Activated naive CD4-positive, alpha-beta T cell treated with anti-CD3 and anti-CD28 coated beads, Interleukin-2, amount 10 ng/mL, durations not matched to agents 7 days and 5 days (primary cell): ENCODE data around the gene LCA5L.
A peak's percentile ranks its signal among the peaks of the same experiment; 100 is the strongest.

ENCODE experiments used
- CTCF ChIA-PET: fragments of 350-600 bp; sonication (Branson Sonifier 250); formaldehyde crosslinking; loops from one replicate; lab custom pipeline; 2021; ENCODE audit warnings: antibody characterized with exemption; lab: Charles Lee
- DNase-seq: peaks from one replicate; pipeline ENCODE4 v3.0.0-alpha.2; 2020
- H3K27ac Mint-ChIP-seq: one replicate; pipeline ENCODE4 v1.8.0; 2021; ENCODE audit warnings: mild to moderate bottlenecking, moderate library complexity, mixed read lengths
- H3K27me3 Mint-ChIP-seq: one replicate; pipeline ENCODE4 v1.8.0; 2021; ENCODE audit warnings: mild to moderate bottlenecking, mixed read lengths
- H3K36me3 Mint-ChIP-seq: one replicate; pipeline ENCODE4 v1.8.0; 2021; ENCODE audit warnings: mixed read lengths
- H3K4me1 Mint-ChIP-seq: one replicate; pipeline ENCODE4 v1.8.0; 2021; ENCODE audit warnings: mixed read lengths
- H3K4me3 Mint-ChIP-seq: one replicate; pipeline ENCODE4 v1.8.0; 2021; ENCODE audit warnings: mild to moderate bottlenecking, moderate library complexity, mixed read lengths
- H3K9me3 Mint-ChIP-seq: one replicate; pipeline ENCODE4 v1.8.0; 2021; ENCODE audit warnings: mixed read lengths

LCA5L gene

DNA sequence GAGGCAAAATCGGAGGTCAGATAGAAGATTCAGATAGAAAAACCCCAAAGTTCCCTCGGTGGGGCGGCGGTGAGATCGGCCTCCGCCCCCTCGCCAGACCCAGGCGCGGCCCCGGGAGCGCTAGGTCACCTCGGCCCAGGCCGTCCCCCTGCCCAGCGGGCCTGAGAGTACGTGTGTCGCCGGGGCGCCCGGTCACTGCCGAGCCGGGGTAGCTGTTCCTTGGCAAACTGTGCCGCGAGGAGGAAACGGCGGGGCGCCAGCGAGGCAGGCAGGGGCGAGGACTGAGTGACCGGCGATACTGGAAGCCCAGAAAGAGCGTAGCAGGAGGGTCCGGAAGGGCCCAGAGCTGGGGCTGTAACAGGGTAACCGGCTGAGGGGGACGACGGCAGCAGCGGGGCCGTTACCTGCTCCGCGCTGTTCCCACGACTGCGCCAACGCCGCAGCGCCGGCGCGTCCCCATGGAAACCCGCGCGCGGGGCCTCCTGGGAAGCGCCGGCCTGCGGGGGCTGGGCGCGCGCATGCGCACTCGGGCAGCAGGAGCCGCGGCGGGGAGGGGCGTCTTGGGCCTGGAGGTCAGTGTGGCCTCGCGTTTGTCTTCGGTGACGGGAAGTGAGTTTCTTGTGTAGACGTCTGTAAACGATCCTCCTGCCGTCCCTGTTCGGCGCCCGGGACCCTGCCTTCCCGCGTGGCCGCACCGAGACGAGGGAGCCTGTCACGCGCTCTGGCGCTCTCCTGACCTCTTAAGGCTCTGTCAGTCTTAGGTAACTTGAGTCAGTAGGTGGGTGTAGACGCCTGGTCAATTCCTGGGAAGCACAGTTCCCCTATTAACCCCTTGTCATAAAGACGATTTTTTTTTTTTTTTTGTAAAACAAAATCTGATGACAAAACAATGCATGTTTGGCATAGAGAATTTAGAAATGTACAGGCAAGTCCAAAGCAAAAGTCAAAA is at the start of gene LCA5L:
LCA5L (minus strand) TSS at position 458 of the 949 bp plus-strand sequence. CDS start 17,285 bp downstream, outside the sequence.
- Mint-ChIP-seq H3K27ac (peak within 1 kb of the TSS; percentile 84), H3K4me3 (peak within 1 kb of the TSS; percentile 82), H3K27me3 (peaks cover 37% of the 10 kb centered on the region), H3K9me3 (no peaks in the 10 kb centered on the region), H3K36me3 (no peaks in the 10 kb centered on the region), H3K4me1 (peaks cover 20% of the 10 kb centered on the region)
- CTCF ChIA-PET, result interaction anchor here (1.0 kb wide), 1 partner anchor 10 kb away, joined by 3 read pairs; no protein-coding TSS in a partner anchor
- DNase-seq, result peak; percentile 92

DNA sequence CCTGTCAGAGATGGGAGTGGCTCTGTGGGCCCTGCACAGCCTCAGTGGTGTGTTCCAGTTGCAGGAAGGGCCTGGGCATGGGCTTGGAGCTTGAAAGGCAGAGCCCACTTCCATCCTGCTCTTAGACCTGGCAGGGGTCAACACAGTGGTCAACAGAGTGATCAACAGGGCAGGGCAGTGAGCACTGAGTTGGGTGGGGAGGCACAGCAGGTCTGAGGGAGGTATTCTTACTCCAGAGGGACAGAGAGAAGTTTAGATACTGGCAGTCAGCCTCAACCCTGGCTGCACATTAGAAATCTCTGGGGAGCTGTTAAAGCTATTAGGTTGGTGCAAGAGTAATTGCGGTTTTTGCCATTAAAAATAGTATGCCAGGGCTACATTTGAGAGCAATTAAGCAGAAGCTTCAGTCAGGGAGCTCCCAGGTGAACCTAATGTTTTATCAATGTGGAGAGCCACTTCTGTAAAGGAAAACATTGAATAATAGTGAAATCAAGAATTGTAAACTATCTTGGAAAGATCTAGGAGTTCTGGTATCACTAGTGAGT is 43.9 kb upstream of the LCA5L start:
- CTCF ChIA-PET, result no interaction called here
- Mint-ChIP-seq H3K4me1 (no peaks in the 10 kb centered on the region), H3K36me3 (no peaks in the 10 kb centered on the region), H3K27ac (no peak overlapping the region), H3K9me3 (no peaks in the 10 kb centered on the region), H3K27me3 (no peaks in the 10 kb centered on the region), H3K4me3 (no peak overlapping the region)
- no peak for DNase-seq

DNA sequence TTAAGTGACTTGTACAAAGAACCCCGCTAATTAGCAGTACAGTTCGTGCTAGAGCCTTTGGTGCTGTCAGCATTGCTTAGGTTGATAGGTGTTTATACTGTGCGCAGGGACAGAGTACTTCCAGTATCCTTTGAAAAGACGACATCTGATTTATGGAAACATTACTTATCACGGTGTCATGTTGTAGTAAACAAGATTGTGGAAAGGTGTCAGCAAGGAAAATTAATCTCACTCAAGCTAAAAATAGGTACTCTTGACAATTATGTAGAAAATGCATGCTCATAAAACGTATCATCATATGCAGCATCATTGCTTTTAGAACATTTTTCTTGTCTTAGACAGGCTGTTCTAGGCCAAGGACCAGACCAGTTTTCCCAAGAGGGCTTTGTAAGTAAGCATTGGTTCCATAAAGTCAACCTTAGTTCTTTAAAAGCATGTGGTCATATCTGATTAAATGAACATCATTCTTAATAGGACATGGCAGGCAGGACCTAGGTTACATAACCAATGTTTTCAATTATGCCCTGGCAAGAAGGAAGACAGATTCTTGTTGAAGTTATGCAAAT is 39.2 kb upstream of the LCA5L start:
- Mint-ChIP-seq H3K4me3 (no peak overlapping the region), H3K36me3 (no peaks in the 10 kb centered on the region), H3K9me3 (no peaks in the 10 kb centered on the region), H3K4me1 (no peaks in the 10 kb centered on the region), H3K27ac (no peak overlapping the region), H3K27me3 (no peaks in the 10 kb centered on the region)
- no peak for DNase-seq
- CTCF ChIA-PET, result no interaction called here

DNA sequence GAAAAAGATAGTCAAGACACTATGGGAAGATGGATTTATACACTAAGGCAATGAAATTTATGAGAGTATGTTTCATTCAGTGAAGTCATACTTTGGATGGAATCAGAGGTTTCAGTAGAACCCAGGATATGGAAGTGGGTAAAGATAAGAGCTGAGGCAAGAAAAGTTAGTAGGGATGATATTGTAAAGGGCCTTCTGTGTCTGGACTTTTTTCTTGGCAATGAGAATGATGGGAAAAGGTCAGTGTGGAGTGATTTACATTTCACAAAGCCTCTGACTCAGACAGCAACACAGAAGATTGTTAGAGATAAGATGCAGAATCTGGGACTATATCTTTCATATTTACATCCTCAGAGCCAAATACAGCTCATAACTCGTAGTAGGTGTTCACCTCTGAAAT is 38.3 kb upstream of the LCA5L start:
- H3K27ac Mint-ChIP-seq, result no peak overlapping the region
- CTCF ChIA-PET, result no interaction called here
- H3K27me3 Mint-ChIP-seq, result no peaks in the 10 kb centered on the region
- no peaks in the 10 kb centered on the region for H3K9me3 Mint-ChIP-seq
- DNase-seq, result no peak
- no peaks in the 10 kb centered on the region for H3K36me3 Mint-ChIP-seq
- H3K4me3 Mint-ChIP-seq, result no peak overlapping the region
- H3K4me1 Mint-ChIP-seq, result no peaks in the 10 kb centered on the region

DNA sequence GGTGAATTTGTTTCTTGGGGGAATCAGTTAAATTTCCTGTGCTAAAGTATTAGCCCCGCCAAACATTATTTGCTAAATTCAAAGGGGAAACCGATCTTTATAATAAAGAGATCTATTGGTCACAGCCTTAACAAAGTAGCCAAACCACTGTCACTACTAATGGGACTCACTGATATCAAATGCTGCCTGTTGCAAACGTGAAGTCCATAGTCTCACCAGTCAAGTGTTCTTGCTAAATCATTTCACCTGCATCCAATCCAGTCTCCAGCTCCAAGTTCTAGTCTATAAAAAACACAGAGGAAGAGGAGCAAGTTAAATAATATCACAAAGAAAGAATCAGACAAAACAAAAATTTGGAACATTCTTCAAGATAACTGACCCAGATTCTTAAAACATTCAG is 36.3 kb upstream of the LCA5L start:
- Mint-ChIP-seq H3K4me1 (no peaks in the 10 kb centered on the region), H3K4me3 (no peak overlapping the region), H3K27ac (no peak overlapping the region), H3K9me3 (no peaks in the 10 kb centered on the region), H3K27me3 (no peaks in the 10 kb centered on the region), H3K36me3 (no peaks in the 10 kb centered on the region)
- no peak for DNase-seq
- CTCF ChIA-PET, result no interaction called here

DNA sequence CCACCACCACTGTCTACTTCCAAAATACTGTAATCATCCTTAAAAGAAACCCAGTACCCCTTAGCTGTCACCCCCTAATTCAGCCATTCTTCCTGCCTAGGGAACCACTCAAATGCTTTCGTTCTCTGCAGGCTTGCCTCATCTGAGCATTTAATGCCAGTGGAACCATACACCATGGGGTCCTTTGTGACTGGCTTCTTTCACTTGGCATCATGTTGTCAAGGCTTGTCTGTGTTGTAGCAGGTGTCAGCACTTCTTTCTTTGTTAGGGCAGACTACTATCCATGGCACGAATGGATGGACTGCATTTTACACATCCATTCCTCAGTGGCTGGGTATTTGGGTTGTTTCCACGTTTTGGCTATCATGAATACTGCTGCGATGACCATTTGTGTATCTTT is 34.7 kb upstream of the LCA5L start:
- Mint-ChIP-seq H3K36me3 (no peaks in the 10 kb centered on the region), H3K9me3 (no peaks in the 10 kb centered on the region), H3K4me3 (no peak overlapping the region), H3K27me3 (no peaks in the 10 kb centered on the region), H3K4me1 (no peaks in the 10 kb centered on the region), H3K27ac (no peak overlapping the region)
- CTCF ChIA-PET, result no interaction called here
- DNase-seq, result no peak

DNA sequence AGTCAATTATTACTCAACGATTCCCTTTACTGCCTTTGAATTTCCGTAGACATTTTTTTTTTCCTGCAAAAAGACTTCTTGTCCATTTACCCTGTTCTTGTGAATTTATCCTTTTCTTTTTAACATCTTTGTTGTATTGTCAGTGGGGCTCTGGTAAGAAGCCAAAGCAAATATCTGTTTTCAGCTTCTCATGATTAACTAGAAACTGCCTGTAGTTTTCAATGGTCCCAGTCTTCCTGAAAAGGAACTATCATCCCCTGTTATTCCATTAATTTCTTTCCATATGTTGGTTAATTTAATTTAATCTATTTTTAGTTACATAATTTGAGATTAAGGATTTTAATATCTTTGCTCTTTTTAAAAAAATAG is 34.2 kb upstream of the LCA5L start:
- Mint-ChIP-seq H3K27me3 (no peaks in the 10 kb centered on the region), H3K36me3 (no peaks in the 10 kb centered on the region), H3K4me3 (no peak overlapping the region), H3K4me1 (no peaks in the 10 kb centered on the region), H3K9me3 (no peaks in the 10 kb centered on the region), H3K27ac (no peak overlapping the region)
- no peak for DNase-seq
- CTCF ChIA-PET, result no interaction called here

DNA sequence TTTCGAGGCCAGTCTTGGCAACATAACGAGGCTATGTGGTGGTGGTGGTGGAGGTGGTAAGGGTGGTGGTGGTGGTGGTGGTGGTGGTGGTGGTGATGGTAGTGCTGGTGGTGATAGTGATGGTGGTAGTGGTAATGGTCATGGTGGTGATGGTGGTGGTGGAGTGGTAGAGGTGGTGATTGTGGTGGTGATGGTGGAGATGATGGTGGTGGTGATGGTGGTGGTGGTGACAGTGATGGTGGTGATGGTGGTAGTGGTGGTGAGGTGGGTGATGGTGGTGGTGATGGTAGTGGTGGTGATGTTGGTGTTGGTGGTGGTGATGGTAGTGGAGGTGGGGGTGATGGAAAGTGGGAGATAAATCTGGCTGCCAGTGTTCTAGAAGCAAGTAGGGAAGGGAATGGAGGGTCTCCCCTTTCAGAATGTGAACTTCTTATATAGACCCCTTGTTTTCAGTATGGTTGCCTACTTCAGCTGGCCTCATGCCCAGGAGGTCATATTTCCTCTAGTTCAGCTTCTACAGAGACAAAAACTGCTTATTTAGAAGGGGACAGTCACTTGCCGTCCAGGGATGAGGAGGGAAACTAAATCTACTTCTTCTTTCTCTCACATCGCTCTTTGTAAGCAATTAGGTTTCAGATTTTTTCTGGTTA is 33.7 kb upstream of the LCA5L start:
- Mint-ChIP-seq H3K4me1 (no peaks in the 10 kb centered on the region), H3K27me3 (no peaks in the 10 kb centered on the region), H3K9me3 (no peaks in the 10 kb centered on the region), H3K36me3 (no peaks in the 10 kb centered on the region), H3K4me3 (no peak overlapping the region), H3K27ac (no peak overlapping the region)
- DNase-seq, result no peak
- CTCF ChIA-PET, result no interaction called here

DNA sequence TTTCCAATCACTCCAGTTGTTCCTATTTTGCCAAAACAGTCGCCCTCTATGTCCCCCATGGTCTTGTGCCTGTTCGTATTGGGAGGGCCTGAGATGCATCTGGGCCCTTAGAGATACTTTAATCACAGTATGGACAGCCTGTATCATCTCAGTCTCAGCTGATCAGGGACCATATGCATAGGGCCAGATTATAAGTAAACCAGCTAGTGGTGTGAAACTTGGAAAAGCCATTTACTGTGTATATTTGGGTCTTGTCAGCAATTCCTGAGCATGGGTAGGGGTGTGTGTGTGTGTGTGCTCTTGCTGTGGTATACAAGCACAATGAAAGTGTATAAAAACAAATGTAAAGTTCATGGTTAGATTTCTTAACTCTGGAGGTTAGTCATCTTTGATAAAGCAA is 29.0 kb upstream of the LCA5L start:
- Mint-ChIP-seq H3K36me3 (no peaks in the 10 kb centered on the region), H3K27ac (no peak overlapping the region), H3K9me3 (no peaks in the 10 kb centered on the region), H3K4me3 (no peak overlapping the region), H3K27me3 (peaks cover 3% of the 10 kb centered on the region), H3K4me1 (no peaks in the 10 kb centered on the region)
- CTCF ChIA-PET, result no interaction called here
- no peak for DNase-seq

DNA sequence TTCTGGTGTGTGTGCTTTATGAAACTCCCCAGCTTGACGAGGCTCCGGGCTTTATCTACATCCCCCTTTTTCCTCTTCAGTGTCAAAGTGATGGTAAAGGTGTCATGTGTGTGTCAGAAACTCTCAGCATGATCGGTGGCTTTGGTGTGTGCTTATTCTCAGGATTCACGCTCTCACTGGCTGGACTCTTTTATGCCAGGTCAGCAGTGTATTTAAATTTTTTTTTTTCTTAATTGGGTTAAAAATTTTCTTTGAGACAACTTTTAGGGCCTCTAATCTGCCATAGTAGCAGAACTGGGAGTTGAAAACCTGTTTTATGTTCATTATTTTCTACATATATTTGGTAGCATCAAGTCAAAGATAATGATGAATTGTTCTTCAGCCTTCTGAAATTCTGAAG is 27.2 kb upstream of the LCA5L start:
- no peak for DNase-seq
- Mint-ChIP-seq H3K36me3 (no peaks in the 10 kb centered on the region), H3K4me3 (no peak overlapping the region), H3K27me3 (peaks cover 3% of the 10 kb centered on the region), H3K9me3 (no peaks in the 10 kb centered on the region), H3K4me1 (no peaks in the 10 kb centered on the region), H3K27ac (no peak overlapping the region)
- CTCF ChIA-PET, result no interaction called here

DNA sequence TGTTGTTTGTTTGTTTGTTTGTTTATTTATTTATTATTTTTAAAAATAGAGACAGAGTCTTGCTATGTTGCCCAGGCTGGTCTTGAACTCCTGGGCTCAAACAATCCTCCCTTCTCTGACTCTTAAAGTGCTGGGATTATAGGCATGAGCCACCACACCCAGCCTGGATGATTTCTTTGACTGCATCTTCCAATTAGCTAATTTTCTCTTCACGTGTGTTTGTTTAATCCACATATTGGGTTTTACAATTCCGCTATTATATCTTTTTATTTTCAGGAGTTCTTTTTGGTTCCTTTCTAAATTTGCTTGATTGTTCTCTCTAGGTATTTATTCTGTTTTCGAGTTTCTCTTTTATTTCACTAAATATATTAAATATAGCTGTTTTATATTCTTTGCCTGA is 26.0 kb upstream of the LCA5L start:
- H3K9me3 Mint-ChIP-seq, result no peaks in the 10 kb centered on the region
- no peak overlapping the region for H3K4me3 Mint-ChIP-seq
- no peak overlapping the region for H3K27ac Mint-ChIP-seq
- no peaks in the 10 kb centered on the region for H3K36me3 Mint-ChIP-seq
- peaks cover 3% of the 10 kb centered on the region for H3K27me3 Mint-ChIP-seq
- H3K4me1 Mint-ChIP-seq, result no peaks in the 10 kb centered on the region
- CTCF ChIA-PET, result no interaction called here
- DNase-seq, result no peak

DNA sequence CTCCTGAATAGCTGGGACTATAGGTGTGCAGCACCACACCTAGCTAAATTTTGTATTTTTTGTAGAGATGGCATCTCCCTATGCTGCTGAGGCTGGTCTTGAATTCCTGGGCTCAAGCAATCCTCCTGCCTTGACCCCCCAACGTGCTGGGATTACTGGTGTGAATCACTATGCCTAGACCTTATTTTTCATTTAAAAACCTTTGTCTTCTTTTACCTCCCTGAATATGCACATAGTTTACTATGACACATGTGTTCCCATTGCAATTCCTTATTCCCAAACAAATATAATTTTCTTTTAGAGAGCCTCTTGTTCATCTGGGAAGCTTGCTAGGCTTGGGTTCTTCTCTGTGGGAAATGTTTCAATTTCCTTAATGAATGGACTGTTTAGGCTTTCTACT is 23.0 kb upstream of the LCA5L start:
- Mint-ChIP-seq H3K4me3 (no peak overlapping the region), H3K27ac (no peak overlapping the region), H3K4me1 (no peaks in the 10 kb centered on the region), H3K9me3 (no peaks in the 10 kb centered on the region), H3K27me3 (peaks cover 3% of the 10 kb centered on the region), H3K36me3 (no peaks in the 10 kb centered on the region)
- CTCF ChIA-PET, result no interaction called here
- DNase-seq, result no peak

DNA sequence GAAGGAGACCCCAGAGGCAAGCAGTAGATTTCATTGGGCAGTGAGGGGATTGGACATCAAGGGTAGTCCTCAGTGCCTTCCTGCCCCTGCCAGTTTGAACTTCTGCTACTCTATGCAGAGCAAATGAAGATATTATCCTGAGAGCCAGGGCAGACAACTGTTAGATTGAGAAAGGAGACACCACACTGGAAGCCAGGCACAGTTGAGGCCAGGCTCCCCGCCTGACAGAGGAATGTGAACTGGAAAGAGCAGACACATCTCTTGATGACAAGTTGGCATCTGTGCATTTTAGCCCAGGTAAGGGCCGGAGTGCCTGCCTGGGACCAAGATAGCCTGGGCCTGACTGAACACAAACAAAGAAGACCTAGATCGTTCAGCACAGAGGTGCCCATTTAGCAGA is 22.2 kb upstream of the LCA5L start:
- H3K27me3 Mint-ChIP-seq, result peaks cover 3% of the 10 kb centered on the region
- no peaks in the 10 kb centered on the region for H3K4me1 Mint-ChIP-seq
- no peak for DNase-seq
- H3K4me3 Mint-ChIP-seq, result no peak overlapping the region
- no peaks in the 10 kb centered on the region for H3K9me3 Mint-ChIP-seq
- CTCF ChIA-PET, result no interaction called here
- no peak overlapping the region for H3K27ac Mint-ChIP-seq
- no peaks in the 10 kb centered on the region for H3K36me3 Mint-ChIP-seq

DNA sequence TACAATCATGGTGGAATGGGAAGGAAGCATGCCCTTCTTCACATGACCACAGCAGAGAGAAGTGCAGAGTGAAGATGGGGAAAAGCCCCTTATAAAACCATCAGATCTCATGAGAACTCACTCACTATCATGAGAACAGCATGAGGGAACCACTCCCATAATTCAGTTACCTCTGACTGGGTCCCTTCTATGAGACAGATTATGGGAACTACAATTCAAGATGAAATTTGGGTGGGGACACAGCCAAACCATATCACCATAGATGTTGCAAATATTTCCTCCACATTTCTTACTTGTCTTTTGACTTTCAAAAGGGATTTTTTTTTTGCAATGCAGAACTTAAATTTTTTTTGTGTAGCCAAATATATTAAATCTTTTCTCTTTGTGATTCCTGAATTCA is 21.0 kb upstream of the LCA5L start:
- no peak for DNase-seq
- CTCF ChIA-PET, result no interaction called here
- Mint-ChIP-seq H3K4me1 (no peaks in the 10 kb centered on the region), H3K4me3 (no peak overlapping the region), H3K9me3 (no peaks in the 10 kb centered on the region), H3K36me3 (no peaks in the 10 kb centered on the region), H3K27ac (no peak overlapping the region), H3K27me3 (no peaks in the 10 kb centered on the region)
